ENCODE results near the gene ABCC3. TPM values are rescaled to one million over a fixed set of nuclear protein-coding genes. Genes with fewer than 3 reads are reported as not detected.

Gene ABCC3
- total and polyA plus RNA-seq, 9 of the 15 experiments (the other 6 are each of a cell fraction or from before 2014, with no cell fraction given): 0.03 to 1.6 (median 0.42) TPM; not detected in 5

- H3K9ac ChIP-seq (ENCODE audit: insufficient read depth in 1 of 2, low read depth in 2 of 2, low read length in 2 of 2): peak overlapping the region in 1 of 2 experiments; percentile 98; a peak in 3 of 4 replicates
- H3K4me3 ChIP-seq: peak overlapping the region; percentile 87
- H3K79me2 ChIP-seq (ENCODE audit: control insufficient read depth, insufficient read depth, low read length): peaks cover 79% of the 10 kb centered on the region
- CTCF ChIA-PET (ENCODE audit: low intra/inter-chr PET ratio): no interaction called here
- DNase-seq (ENCODE audit: extremely low read depth in 1 of 4, low spot score in 3 of 4) (peak in 3 of 4 experiments; percentile 30 to 47 (median 45)), FAIRE-seq (no peak), ATAC-seq (peak; percentile 19; the same call in 2 of the 3 replicates)
- no TSS peak for BruUV-seq (replicated peaks)
- H3K36me3 ChIP-seq (ENCODE audit: control insufficient read depth, insufficient read depth, low read length): peaks cover 41% of the 10 kb centered on the region
- POLR2A ChIA-PET: interaction anchor here (0.7 to 1.7 kb wide), 3 partner anchors 9 to 55 kb away, joined by 3 to 6 read pairs (median 5); no protein-coding TSS in a partner anchor
- peak overlapping the region; percentile 99 for H3K27ac ChIP-seq (ENCODE audit: extremely low read depth, low read depth, low read length)
- peaks cover 11 to 19% of the 10 kb centered on the region in 2 experiments; a peak in 4 of 5 replicates for H3K4me1 ChIP-seq (replicated peaks in 1 of 2; ENCODE audit: control insufficient read depth in 2 of 2, insufficient read depth in 2 of 2, low read length in 2 of 2)
- intact Hi-C loops (cut with micrococcal nuclease) (loop anchor here (5.0 to 10.0 kb wide), 2 partner anchors 41 to 213 kb away; no protein-coding TSS in a partner anchor), in situ Hi-C loops (cut with MboI) (no loop called here)
- H3K27me3 ChIP-seq (ENCODE audit: control insufficient read depth in 2 of 2, insufficient read depth in 2 of 2, low read length in 2 of 2): no peaks in the 10 kb centered on the region
- H3K9me3 ChIP-seq (replicated peaks; ENCODE audit: control insufficient read depth, insufficient read depth, low read depth, low read length): no peaks in the 10 kb centered on the region
- WGBS (ENCODE audit: insufficient coverage, low coverage, missing lambda C conversion rate): 3% methylated on average over 7 of the region's 7 CpGs
- no peak overlapping the region for H2AFZ ChIP-seq (ENCODE audit: low read depth, low read length)
- H3K4me2 ChIP-seq (ENCODE audit: insufficient read depth, low read length): peak overlapping the region; percentile 87
- no peaks in the 10 kb centered on the region for H3K9me1 ChIP-seq (ENCODE audit: control insufficient read depth, insufficient read depth, low read length)
- H4K20me1 ChIP-seq (replicated peaks; ENCODE audit: control insufficient read depth, insufficient read depth, low read length): peaks cover 39% of the 10 kb centered on the region
- TF ChIP-seq, protein P1, sequence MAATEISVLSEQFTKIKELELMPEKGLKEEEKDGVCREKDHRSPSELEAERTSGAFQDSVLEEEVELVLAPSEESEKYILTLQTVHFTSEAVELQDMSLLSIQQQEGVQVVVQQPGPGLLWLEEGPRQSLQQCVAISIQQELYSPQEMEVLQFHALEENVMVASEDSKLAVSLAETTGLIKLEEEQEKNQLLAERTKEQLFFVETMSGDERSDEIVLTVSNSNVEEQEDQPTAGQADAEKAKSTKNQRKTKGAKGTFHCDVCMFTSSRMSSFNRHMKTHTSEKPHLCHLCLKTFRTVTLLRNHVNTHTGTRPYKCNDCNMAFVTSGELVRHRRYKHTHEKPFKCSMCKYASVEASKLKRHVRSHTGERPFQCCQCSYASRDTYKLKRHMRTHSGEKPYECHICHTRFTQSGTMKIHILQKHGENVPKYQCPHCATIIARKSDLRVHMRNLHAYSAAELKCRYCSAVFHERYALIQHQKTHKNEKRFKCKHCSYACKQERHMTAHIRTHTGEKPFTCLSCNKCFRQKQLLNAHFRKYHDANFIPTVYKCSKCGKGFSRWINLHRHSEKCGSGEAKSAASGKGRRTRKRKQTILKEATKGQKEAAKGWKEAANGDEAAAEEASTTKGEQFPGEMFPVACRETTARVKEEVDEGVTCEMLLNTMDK (IDR thresholded peaks at IDR 0.05; ENCODE audit: borderline replicate concordance, insufficient read depth, low read depth, low read length, poor library complexity, severe bottlenecking): no peak
- TF ChIP-seq CSDE1 (IDR thresholded peaks at IDR 0.05): 0 out of 4 replicates have a peak, but pooled peaks of 1 of the 2 experiments have one; percentile 12
- TF ChIP-seq IRF9 (tag; IDR thresholded peaks at IDR 0.05): no peak
- no peak for TF ChIP-seq EZH2 (IDR thresholded peaks at IDR 0.05; ENCODE audit: borderline replicate concordance, low read depth, low read length)
- TF ChIP-seq FOXK1 (CRISPR knock-in tag; IDR thresholded peaks at IDR 0.05; ENCODE audit: borderline replicate concordance): no peak
- TF ChIP-seq GTF2E2 (tag; IDR thresholded peaks at IDR 0.05): no peak
- no peak for TF ChIP-seq NR2C2 (CRISPR knock-in tag; IDR thresholded peaks at IDR 0.05)
- peak; percentile 94 for TF ChIP-seq NR2C2 (tag; IDR thresholded peaks at IDR 0.05)
- 0 out of 2 replicates have a peak, but pooled peaks have one; percentile 29 for TF ChIP-seq MXI1 (IDR thresholded peaks at IDR 0.05; ENCODE audit: low read depth, low read length)
- TF ChIP-seq PBX2 (CRISPR knock-in tag; IDR thresholded peaks at IDR 0.05; ENCODE audit: low read depth): no peak
- 0 out of 2 replicates have a peak, but pooled peaks have one; percentile 19 for TF ChIP-seq PBX2 (tag; conservative IDR thresholded peaks at IDR 0.05; ENCODE audit: low read depth)
- TF ChIP-seq CEBPB (tag; IDR thresholded peaks at IDR 0.05): peak; percentile 36
- peak; percentile 54 for TF ChIP-seq DPF2 (IDR thresholded peaks at IDR 0.05)
- TF ChIP-seq SIN3B (IDR thresholded peaks at IDR 0.05; ENCODE audit: low read depth): peak; percentile 29; the same call in 1 of the 2 replicates
Measured at GRCh38 chr17:50721194-50722010, 86.7 kb downstream of the ABCC3 start.
